OCI-LY7 (cell line): Measurements from ENCODE around the gene CDKN1C. TPM values are rescaled to one million over a fixed set of nuclear protein-coding genes. Genes with fewer than 3 reads are reported as not detected.

ENCODE experiments used
- BruUV-seq: library from RNA; stranded (reverse); fragments of 400-500 nt; replicated peaks from 2 replicates; lab custom pipeline; 2021; lab: Mats Ljungman, UMichigan
- CTCF ChIA-PET: fragments of 300-600 bp; sonication (Branson Sonifier 250); formaldehyde crosslinking; loops from one replicate; lab custom pipeline; 2022; ENCODE audit warnings: antibody characterized with exemption; ENCODE audit not compliant: unreplicated experiment; lab: Charles Lee
- POLR2A ChIA-PET: fragments of 300-600 bp; sonication (Branson Sonifier 250); formaldehyde crosslinking; loops from one replicate; lab custom pipeline; 2022; ENCODE audit warnings: antibody characterized with exemption; lab: Charles Lee
- DNase-seq: peaks from one replicate; pipeline ENCODE4 v3.0.0-alpha.2; 2015; ENCODE audit warnings: low spot score
- H2AFZ ChIP-seq: fragments of 200-600 bp; sonication (generic), shearing (Covaris generic); 2 replicates; pipeline ENCODE4 v1.6.1; 2014; ENCODE audit warnings: mild to moderate bottlenecking, antibody characterized with exemption, low read length, moderate library complexity
- H3K27ac ChIP-seq: fragments of 200-600 bp; sonication (generic); 2 replicates; pipeline ENCODE4 v1.5.1; 2014; ENCODE audit warnings: mixed run types, low read depth, mild to moderate bottlenecking, moderate library complexity, low read length, inconsistent platforms; ENCODE audit not compliant: poor library complexity, severe bottlenecking
- H3K36me3 ChIP-seq: fragments of 200-600 bp; sonication (generic); 2 replicates; pipeline ENCODE4 v1.6.1; 2014; ENCODE audit warnings: mild to moderate bottlenecking, antibody characterized with exemption, low read length, moderate library complexity, mixed read lengths; ENCODE audit not compliant: insufficient read depth
- H3K4me1 ChIP-seq: fragments of 200-600 bp; sonication (generic); 2 replicates; pipeline ENCODE4 v1.5.1; 2014; ENCODE audit warnings: mild to moderate bottlenecking, low read length; ENCODE audit not compliant: insufficient read depth, poor library complexity, severe bottlenecking
- H3K4me2 ChIP-seq: fragments of 200-600 bp; sonication (generic); 2 replicates; pipeline ENCODE4 v1.6.1; 2014; ENCODE audit warnings: mild to moderate bottlenecking, low read length
- H3K4me3 ChIP-seq: fragments of 200-600 bp; sonication (generic); 2 replicates; pipeline ENCODE4 v1.5.1; 2014; ENCODE audit warnings: mild to moderate bottlenecking, low read depth, low read length; ENCODE audit not compliant: poor library complexity, severe bottlenecking
- H3K79me2 ChIP-seq: fragments of 200-600 bp; sonication (generic); 2 replicates; pipeline ENCODE4 v1.6.1; 2016; ENCODE audit warnings: low read depth, mild to moderate bottlenecking, low read length, moderate library complexity, mixed read lengths; ENCODE audit not compliant: insufficient read depth
- H3K9me2 ChIP-seq: fragments of 200-600 bp; sonication (generic); 2 replicates; pipeline ENCODE4 v1.6.1; 2016; ENCODE audit warnings: mild to moderate bottlenecking, low read length, mixed read lengths; ENCODE audit not compliant: insufficient read depth
- H3K9me3 ChIP-seq: fragments of 200-600 bp; sonication (generic); 2 replicates; pipeline ENCODE4 v1.6.1; 2014; ENCODE audit warnings: mild to moderate bottlenecking, mixed run types, low read length, mixed read lengths
- H4K20me1 ChIP-seq: fragments of 200-600 bp; sonication (generic); 2 replicates; pipeline ENCODE4 v1.6.1; 2014; ENCODE audit warnings: mild to moderate bottlenecking, antibody characterized with exemption, low read length, moderate library complexity, mixed read lengths; ENCODE audit not compliant: insufficient read depth
- EZH2phosphoT487 ChIP-seq: fragments of 200-600 bp; sonication (generic); IDR thresholded peaks from 2 replicates; pipeline ENCODE4 v1.6.1; 2018; ENCODE audit warnings: low read depth, borderline replicate concordance, mild to moderate bottlenecking, mixed run types, antibody characterized with exemption, low read length, moderate library complexity, mixed read lengths
- intact Hi-C: fragments of 100-400 bp; cut with micrococcal nuclease; formaldehyde crosslinking; loops from one replicate; pipeline ENCODE4 v1.10.0; 2022; ENCODE audit not compliant: unreplicated experiment
- total RNA-seq, 2 experiments: library from RNA; depleted of rRNA in 1 of 2; stranded (reverse); fragments of >200 nt in 1 of 2; shearing (Covaris generic) in 1 of 2; gene quantifications; 2 replicates each; pipeline ENCODE4 v1.2.3, GENCODE V29; 2014 to 2022
- TF ChIP-seq, protein P1 (sequence below): fragments of 200-600 bp; sonication (generic); conservative IDR thresholded peaks from 2 replicates; pipeline ENCODE4 v1.5.1; 2014; ENCODE audit warnings: mild to moderate bottlenecking, antibody characterized with exemption, low read length, moderate library complexity, mixed read lengths

Gene CDKN1C
- total RNA-seq, 2 experiments from 2014 or later: 0.13 to 0.55 TPM

DNA sequence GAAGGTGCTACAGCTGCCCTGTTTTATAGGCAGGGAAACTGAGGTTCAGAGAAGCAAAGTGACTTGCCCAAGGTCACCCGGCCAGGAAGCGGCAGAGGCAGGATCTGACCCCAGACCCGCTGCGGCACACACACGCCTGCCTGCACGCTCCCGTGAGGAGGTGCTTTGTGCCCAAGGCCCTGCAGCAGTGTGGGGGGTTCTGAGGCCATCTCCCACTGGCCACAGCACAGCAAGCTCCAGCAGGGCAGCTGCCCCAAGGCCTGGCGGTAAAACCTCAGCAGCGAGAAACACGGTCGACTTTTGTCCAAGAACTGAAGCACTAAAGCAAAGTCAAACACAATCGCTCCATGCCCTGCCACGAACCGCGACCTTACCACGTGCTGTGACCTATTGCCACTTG lies 42.7 kb downstream of the CDKN1C start:
- H3K4me3 ChIP-seq: no peak overlapping the region
- H3K9me2 ChIP-seq: no peaks in the 10 kb centered on the region
- no peaks in the 10 kb centered on the region for H4K20me1 ChIP-seq
- intact Hi-C loops: no loop called here
- no peaks in the 10 kb centered on the region for H3K79me2 ChIP-seq
- H3K4me1 ChIP-seq: no peaks in the 10 kb centered on the region
- no peak overlapping the region for H3K27ac ChIP-seq
- no peaks in the 10 kb centered on the region for H3K36me3 ChIP-seq
- H2AFZ ChIP-seq: no peak overlapping the region
- POLR2A ChIA-PET: no interaction called here
- no TSS peak for BruUV-seq
- H3K4me2 ChIP-seq: no peak overlapping the region
- TF ChIP-seq, protein P1, sequence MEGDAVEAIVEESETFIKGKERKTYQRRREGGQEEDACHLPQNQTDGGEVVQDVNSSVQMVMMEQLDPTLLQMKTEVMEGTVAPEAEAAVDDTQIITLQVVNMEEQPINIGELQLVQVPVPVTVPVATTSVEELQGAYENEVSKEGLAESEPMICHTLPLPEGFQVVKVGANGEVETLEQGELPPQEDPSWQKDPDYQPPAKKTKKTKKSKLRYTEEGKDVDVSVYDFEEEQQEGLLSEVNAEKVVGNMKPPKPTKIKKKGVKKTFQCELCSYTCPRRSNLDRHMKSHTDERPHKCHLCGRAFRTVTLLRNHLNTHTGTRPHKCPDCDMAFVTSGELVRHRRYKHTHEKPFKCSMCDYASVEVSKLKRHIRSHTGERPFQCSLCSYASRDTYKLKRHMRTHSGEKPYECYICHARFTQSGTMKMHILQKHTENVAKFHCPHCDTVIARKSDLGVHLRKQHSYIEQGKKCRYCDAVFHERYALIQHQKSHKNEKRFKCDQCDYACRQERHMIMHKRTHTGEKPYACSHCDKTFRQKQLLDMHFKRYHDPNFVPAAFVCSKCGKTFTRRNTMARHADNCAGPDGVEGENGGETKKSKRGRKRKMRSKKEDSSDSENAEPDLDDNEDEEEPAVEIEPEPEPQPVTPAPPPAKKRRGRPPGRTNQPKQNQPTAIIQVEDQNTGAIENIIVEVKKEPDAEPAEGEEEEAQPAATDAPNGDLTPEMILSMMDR: no peak
- no peak for TF ChIP-seq EZH2phosphoT487
- no peak for DNase-seq
- H3K9me3 ChIP-seq: no peaks in the 10 kb centered on the region
- CTCF ChIA-PET: no interaction called here

DNA sequence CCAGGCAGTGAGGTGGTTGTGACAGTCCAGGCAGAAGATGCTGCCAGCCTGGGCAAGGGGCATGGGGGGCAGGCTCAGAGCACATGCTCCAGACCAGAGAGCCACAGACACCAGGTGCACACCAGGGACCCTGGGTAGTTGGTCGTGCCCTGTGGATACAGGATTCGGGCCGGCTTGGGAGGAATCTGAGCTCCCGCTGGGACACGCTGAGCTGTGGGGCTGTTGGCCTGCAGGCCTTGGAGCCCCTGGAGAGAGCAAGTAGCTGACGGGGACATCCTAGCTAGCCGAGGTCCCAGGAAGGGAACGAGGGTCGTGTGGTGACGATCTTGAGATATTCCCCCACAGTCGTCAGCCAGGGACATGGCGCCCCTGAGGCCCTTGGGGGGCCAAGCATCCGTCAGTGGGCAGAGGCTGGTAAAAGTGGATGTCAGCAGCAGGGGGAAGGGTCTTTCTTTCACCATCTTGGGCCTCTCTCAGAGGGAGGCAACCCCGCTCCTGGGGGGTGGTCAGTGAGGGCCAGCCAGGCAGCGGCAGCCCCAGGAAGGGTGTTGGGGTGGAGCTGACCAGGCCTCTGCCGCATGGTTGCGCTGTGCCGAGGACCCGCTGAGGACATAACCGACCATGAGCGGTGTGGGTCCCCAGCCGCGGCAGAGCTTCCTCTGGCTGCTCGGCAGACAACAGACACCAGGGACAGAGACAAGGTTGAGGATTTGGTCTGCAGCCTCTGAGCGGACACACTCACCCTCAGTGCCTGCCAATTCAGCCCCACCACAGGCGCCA lies 44.0 kb downstream of the CDKN1C start:
- intact Hi-C loops: no loop called here
- CTCF ChIA-PET: no interaction called here
- no peaks in the 10 kb centered on the region for H3K9me3 ChIP-seq
- H3K79me2 ChIP-seq: no peaks in the 10 kb centered on the region
- no peak overlapping the region for H2AFZ ChIP-seq
- H3K36me3 ChIP-seq: no peaks in the 10 kb centered on the region
- H3K4me3 ChIP-seq: no peak overlapping the region
- POLR2A ChIA-PET: no interaction called here
- no peak overlapping the region for H3K4me2 ChIP-seq
- no peaks in the 10 kb centered on the region for H4K20me1 ChIP-seq
- BruUV-seq: no TSS peak
- DNase-seq: no peak
- H3K4me1 ChIP-seq: no peaks in the 10 kb centered on the region
- no peak for TF ChIP-seq EZH2phosphoT487
- TF ChIP-seq, protein P1: no peak
- H3K27ac ChIP-seq: no peak overlapping the region
- H3K9me2 ChIP-seq: no peaks in the 10 kb centered on the region

DNA sequence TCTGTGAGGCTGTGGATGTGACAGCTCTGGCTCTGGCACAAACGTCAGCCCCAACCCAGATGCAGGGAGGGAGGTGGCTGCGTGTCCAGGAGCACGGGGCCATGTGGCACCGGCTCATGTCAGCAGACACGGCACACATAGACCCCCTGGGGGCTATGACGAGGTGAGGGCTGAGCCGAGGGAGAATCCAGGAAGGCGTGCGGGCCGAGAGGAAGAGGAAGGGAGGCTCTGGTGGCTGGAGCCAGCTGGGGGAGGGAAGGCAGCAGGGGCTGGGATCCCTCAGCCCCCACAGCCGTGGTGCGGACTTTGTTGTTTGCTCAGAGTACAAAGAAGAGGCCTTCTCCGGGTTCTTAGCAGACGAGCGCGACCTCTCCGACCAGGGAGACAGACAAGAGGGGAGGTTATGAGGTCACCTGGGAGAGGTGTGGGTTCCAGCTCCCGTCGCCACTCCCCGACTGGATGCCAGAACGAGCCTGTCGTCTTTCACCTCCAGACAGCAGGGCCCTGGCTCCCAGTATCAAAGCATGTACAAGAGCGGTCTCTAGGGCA lies 46.1 kb downstream of the CDKN1C start:
- no peaks in the 10 kb centered on the region for H3K79me2 ChIP-seq
- no peaks in the 10 kb centered on the region for H4K20me1 ChIP-seq
- H3K4me1 ChIP-seq: no peaks in the 10 kb centered on the region
- ChIA-PET CTCF (no interaction called here), POLR2A (no interaction called here)
- H3K27ac ChIP-seq: no peak overlapping the region
- no peak overlapping the region for H2AFZ ChIP-seq
- no peaks in the 10 kb centered on the region for H3K9me2 ChIP-seq
- no peak overlapping the region for H3K4me2 ChIP-seq
- intact Hi-C loops: no loop called here
- no peaks in the 10 kb centered on the region for H3K9me3 ChIP-seq
- no peak overlapping the region for H3K4me3 ChIP-seq
- no peak for TF ChIP-seq EZH2phosphoT487
- TF ChIP-seq, protein P1: no peak
- no TSS peak for BruUV-seq
- H3K36me3 ChIP-seq: no peaks in the 10 kb centered on the region
- no peak for DNase-seq
